H9 (cell line): ENCODE results near the gene TMEM201. TPM values are rescaled to one million over a fixed set of nuclear protein-coding genes. Genes with fewer than 3 reads are reported as not detected.

ENCODE experiments used
- DNase-seq: peaks from one replicate; pipeline ENCODE4 v3.0.0-alpha.2; 2017
- H2AFZ ChIP-seq: one replicate; pipeline ENCODE4 v1.6.1; 2013; ENCODE audit warnings: mild to moderate bottlenecking, low read length, control low read depth, moderate library complexity
- H2AK5ac ChIP-seq: 2 replicates; pipeline ENCODE4 v1.6.1; 2013; ENCODE audit warnings: low read length, control low read depth, mixed read lengths; ENCODE audit not compliant: insufficient read length
- H2BK120ac ChIP-seq: one replicate; pipeline ENCODE4 v1.6.1; 2013; ENCODE audit warnings: low read depth, mild to moderate bottlenecking, low read length, control low read depth, inconsistent platforms; ENCODE audit not compliant: poor library complexity, severe bottlenecking
- H2BK12ac ChIP-seq: 2 replicates; pipeline ENCODE4 v1.6.1; 2013; ENCODE audit warnings: low read length, control low read depth, mixed read lengths, low read depth; ENCODE audit not compliant: insufficient read length
- H2BK15ac ChIP-seq: 2 replicates; pipeline ENCODE4 v1.6.1; 2013; ENCODE audit warnings: low read depth, low read length, control low read depth
- H2BK20ac ChIP-seq: one replicate; pipeline ENCODE4 v1.6.1; 2013; ENCODE audit warnings: low read depth, mild to moderate bottlenecking, low read length, control low read depth, inconsistent platforms; ENCODE audit not compliant: poor library complexity, severe bottlenecking
- H2BK5ac ChIP-seq: 2 replicates; pipeline ENCODE4 v1.6.1; 2013; ENCODE audit warnings: low read length, control low read depth, mixed read lengths; ENCODE audit not compliant: insufficient read length
- H3K14ac ChIP-seq: 2 replicates; pipeline ENCODE4 v1.6.1; 2013; ENCODE audit warnings: low read length, control low read depth; ENCODE audit not compliant: insufficient read depth
- H3K18ac ChIP-seq: 2 replicates; pipeline ENCODE4 v1.6.1; 2013; ENCODE audit warnings: low read depth, mild to moderate bottlenecking, mixed read lengths, low read length, control low read depth; ENCODE audit not compliant: insufficient read length
- H3K23ac ChIP-seq: 2 replicates; pipeline ENCODE4 v1.6.1; 2013; ENCODE audit warnings: low read length, control low read depth, mixed read lengths, low read depth; ENCODE audit not compliant: insufficient read length
- H3K23me2 ChIP-seq: 2 replicates; pipeline ENCODE4 v1.6.1; 2013; ENCODE audit warnings: low read depth, mild to moderate bottlenecking, mixed read lengths, low read length, control low read depth; ENCODE audit not compliant: insufficient read length, poor library complexity, severe bottlenecking
- H3K27ac ChIP-seq: 2 replicates; pipeline ENCODE4 v1.5.1; 2013; ENCODE audit warnings: low read length, control low read depth, mixed read lengths, low read depth; ENCODE audit not compliant: insufficient read length
- H3K27me3 ChIP-seq: 2 replicates; pipeline ENCODE4 v1.6.1; 2013; ENCODE audit warnings: low read length, control low read depth, inconsistent platforms; ENCODE audit not compliant: insufficient read depth
- H3K4ac ChIP-seq: 2 replicates; pipeline ENCODE4 v1.6.1; 2013; ENCODE audit warnings: low read depth, mild to moderate bottlenecking, control low read depth, inconsistent platforms, low read length, moderate library complexity
- H3K4me1 ChIP-seq: 2 replicates; pipeline ENCODE4 v1.6.1; 2013; ENCODE audit warnings: low read length, control low read depth, inconsistent platforms; ENCODE audit not compliant: insufficient read depth
- H3K4me2 ChIP-seq: 2 replicates; pipeline ENCODE4 v1.6.1; 2013; ENCODE audit warnings: low read length, control low read depth, mixed read lengths; ENCODE audit not compliant: insufficient read length, insufficient read depth
- H3K56ac ChIP-seq: 2 replicates; pipeline ENCODE4 v1.6.1; 2013; ENCODE audit warnings: low read depth, mild to moderate bottlenecking, mixed read lengths, low read length, control low read depth; ENCODE audit not compliant: insufficient read length
- H3K79me1 ChIP-seq: 2 replicates; pipeline ENCODE4 v1.6.1; 2013; ENCODE audit warnings: low read depth, mild to moderate bottlenecking, moderate library complexity, low read length, control low read depth, inconsistent platforms; ENCODE audit not compliant: insufficient read depth, poor library complexity, severe bottlenecking
- H3K79me2 ChIP-seq: 2 replicates; pipeline ENCODE4 v1.6.1; 2013; ENCODE audit warnings: low read length, control low read depth, inconsistent platforms; ENCODE audit not compliant: insufficient read depth
- H3K9ac ChIP-seq: 2 replicates; pipeline ENCODE4 v1.6.1; 2013; ENCODE audit warnings: low read length, control low read depth, mixed read lengths; ENCODE audit not compliant: insufficient read length; ENCODE audit errors: extremely low read depth
- H3K9me3 ChIP-seq: one replicate; pipeline ENCODE4 v1.6.1; 2013; ENCODE audit warnings: low read depth, low read length, inconsistent platforms; ENCODE audit not compliant: control insufficient read depth
- H3T11ph ChIP-seq: one replicate; pipeline ENCODE4 v1.6.1; 2013; ENCODE audit warnings: mild to moderate bottlenecking, low read length, control low read depth, inconsistent platforms
- H4K20me1 ChIP-seq: one replicate; pipeline ENCODE4 v1.6.1; 2013; ENCODE audit not compliant: control insufficient read depth, insufficient read length, insufficient read depth
- H4K5ac ChIP-seq: 2 replicates; pipeline ENCODE4 v1.6.1; 2013; ENCODE audit warnings: low read depth, mild to moderate bottlenecking, mixed read lengths, low read length, control low read depth; ENCODE audit not compliant: insufficient read length
- H4K8ac ChIP-seq: replicated peaks from 2 replicates; pipeline ENCODE4 v1.6.1; 2013; ENCODE audit warnings: low read length, control low read depth, mixed read lengths, low read depth; ENCODE audit not compliant: insufficient read length
- H4K91ac ChIP-seq: 2 replicates; pipeline ENCODE4 v1.6.1; 2013; ENCODE audit warnings: low read depth, mild to moderate bottlenecking, moderate library complexity, mixed read lengths, low read length, control low read depth; ENCODE audit not compliant: insufficient read length
- H3K27ac Mint-ChIP-seq, 3 experiments: 2 replicates in 2 of 3; 3 replicates in 1 of 3; pipeline ENCODE4 v1.8.0; 2020 to 2021; ENCODE audit warnings: mixed read lengths in 3 of 3, mild to moderate bottlenecking in 1 of 3, moderate library complexity in 1 of 3
- H3K27me3 Mint-ChIP-seq: 2 replicates; pipeline ENCODE4 v1.8.0; 2021; ENCODE audit warnings: low read depth, mild to moderate bottlenecking, moderate library complexity, mixed read lengths
- H3K36me3 Mint-ChIP-seq, 3 experiments: 2 replicates in 2 of 3; 3 replicates in 1 of 3; pipeline ENCODE4 v1.8.0; 2020 to 2021; ENCODE audit warnings: low read depth in 3 of 3, mixed read lengths in 3 of 3; ENCODE audit not compliant: insufficient read depth in 1 of 3
- H3K4me1 Mint-ChIP-seq, 2 experiments: 2 replicates each; pipeline ENCODE4 v1.8.0; 2020; ENCODE audit warnings: mixed read lengths in 2 of 2
- H3K4me3 Mint-ChIP-seq, 2 experiments: 2 replicates in 1 of 2; 3 replicates in 1 of 2; pipeline ENCODE4 v1.8.0; 2020 to 2021; ENCODE audit warnings: mild to moderate bottlenecking in 2 of 2, mixed read lengths in 2 of 2, moderate library complexity in 1 of 2
- H3K9me3 Mint-ChIP-seq, 2 experiments: 2 replicates in 1 of 2; 3 replicates in 1 of 2; pipeline ENCODE4 v1.8.0; 2020; ENCODE audit warnings: mild to moderate bottlenecking in 2 of 2, mixed read lengths in 2 of 2, moderate library complexity in 1 of 2
- WGBS: extraction: QIAGEN DNeasy Blood & Tissue Kit; methylation state at CpG from one replicate; pipeline ENCODE4 v1.1.7; 2013; ENCODE audit warnings: missing lambda C conversion rate, low lambda C conversion rate, mixed read lengths; ENCODE audit not compliant: insufficient read length; ENCODE audit errors: extremely low coverage; 5-methylcytosine and 5-hydroxymethylcytosine counted together
- total RNA-seq: library from RNA; stranded (reverse); gene quantifications from 2 replicates; pipeline ENCODE4 v1.2.1, GENCODE V29; 2021
- TF ChIP-seq, protein P1 (sequence below): fragments of 200-600 bp; sonication (generic); conservative IDR thresholded peaks from 3 replicates; pipeline ENCODE4 v1.8.0; 2021; ENCODE audit warnings: antibody characterized with exemption, mild to moderate bottlenecking

Gene TMEM201
- total RNA-seq, 1 experiment from 2014 or later = 31.0 TPM

DNA sequence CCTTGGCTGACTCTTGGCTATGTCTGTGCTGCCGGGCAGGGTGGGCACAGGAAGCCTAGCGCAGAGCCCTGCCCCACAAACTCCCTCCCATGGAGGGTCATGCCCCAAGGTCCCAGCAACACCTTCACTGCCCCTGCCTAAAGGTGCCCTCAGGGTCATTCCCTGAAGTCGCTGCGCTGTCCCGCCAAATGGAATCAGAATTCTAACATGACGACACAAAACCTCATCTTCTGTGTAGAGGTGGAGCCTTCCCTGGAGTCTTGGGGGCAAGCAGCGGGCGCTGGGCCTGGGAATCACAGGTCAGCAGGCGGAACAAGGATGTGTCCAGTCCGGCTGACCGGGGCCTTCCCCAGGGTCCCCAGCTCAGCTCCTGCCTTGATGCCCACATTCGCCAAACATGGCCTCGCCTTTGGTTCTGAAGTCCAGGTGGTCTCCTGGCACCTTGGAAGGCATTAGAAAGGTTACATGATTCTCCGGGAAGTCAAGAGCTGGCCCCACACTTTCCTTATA lies 17.3 kb downstream of the TMEM201 start:
- H2BK15ac ChIP-seq = no peak overlapping the region
- H2AFZ ChIP-seq = no peak overlapping the region
- H3K36me3 Mint-ChIP-seq = peaks cover 9 to 47% (median 41%) of the 10 kb centered on the region in 3 experiments; a peak in 6 of 7 replicates
- TF ChIP-seq, protein P1, sequence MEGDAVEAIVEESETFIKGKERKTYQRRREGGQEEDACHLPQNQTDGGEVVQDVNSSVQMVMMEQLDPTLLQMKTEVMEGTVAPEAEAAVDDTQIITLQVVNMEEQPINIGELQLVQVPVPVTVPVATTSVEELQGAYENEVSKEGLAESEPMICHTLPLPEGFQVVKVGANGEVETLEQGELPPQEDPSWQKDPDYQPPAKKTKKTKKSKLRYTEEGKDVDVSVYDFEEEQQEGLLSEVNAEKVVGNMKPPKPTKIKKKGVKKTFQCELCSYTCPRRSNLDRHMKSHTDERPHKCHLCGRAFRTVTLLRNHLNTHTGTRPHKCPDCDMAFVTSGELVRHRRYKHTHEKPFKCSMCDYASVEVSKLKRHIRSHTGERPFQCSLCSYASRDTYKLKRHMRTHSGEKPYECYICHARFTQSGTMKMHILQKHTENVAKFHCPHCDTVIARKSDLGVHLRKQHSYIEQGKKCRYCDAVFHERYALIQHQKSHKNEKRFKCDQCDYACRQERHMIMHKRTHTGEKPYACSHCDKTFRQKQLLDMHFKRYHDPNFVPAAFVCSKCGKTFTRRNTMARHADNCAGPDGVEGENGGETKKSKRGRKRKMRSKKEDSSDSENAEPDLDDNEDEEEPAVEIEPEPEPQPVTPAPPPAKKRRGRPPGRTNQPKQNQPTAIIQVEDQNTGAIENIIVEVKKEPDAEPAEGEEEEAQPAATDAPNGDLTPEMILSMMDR = no peak
- no peak overlapping the region for H3K27ac ChIP-seq
- DNase-seq = no peak
- H2BK120ac ChIP-seq = no peak overlapping the region
- H3K4me2 ChIP-seq = no peak overlapping the region
- H3K18ac ChIP-seq = no peak overlapping the region
- no peak overlapping the region for H2AK5ac ChIP-seq
- no CpG with 5 or more reads among the region's 14 CpGs for WGBS
- H2BK5ac ChIP-seq = no peak overlapping the region
- H3K79me2 ChIP-seq = no peaks in the 10 kb centered on the region
- H4K20me1 ChIP-seq = no peaks in the 10 kb centered on the region
- H3K4me1 Mint-ChIP-seq = no peaks in the 10 kb centered on the region
- no peak overlapping the region for H3K56ac ChIP-seq
- no peak overlapping the region for H3K4ac ChIP-seq
- no peak overlapping the region for H4K8ac ChIP-seq
- no peak overlapping the region for H4K5ac ChIP-seq
- no peak overlapping the region for H3K9ac ChIP-seq
- H3K27ac Mint-ChIP-seq = 0 out of 7 replicates have a peak overlapping the region, but pooled peaks of 1 of the 3 experiments have one; percentile 18
- no peaks in the 10 kb centered on the region for H3K9me3 Mint-ChIP-seq
- H3K4me3 Mint-ChIP-seq = no peak overlapping the region
- H3T11ph ChIP-seq = no peak overlapping the region
- H2BK12ac ChIP-seq = no peak overlapping the region
- H3K9me3 ChIP-seq = no peaks in the 10 kb centered on the region
- H3K4me1 ChIP-seq = no peaks in the 10 kb centered on the region
- no peaks in the 10 kb centered on the region for H3K79me1 ChIP-seq
- no peaks in the 10 kb centered on the region for H3K27me3 ChIP-seq
- no peaks in the 10 kb centered on the region for H3K23me2 ChIP-seq
- H4K91ac ChIP-seq = no peak overlapping the region
- no peak overlapping the region for H3K23ac ChIP-seq
- no peak overlapping the region for H2BK20ac ChIP-seq
- no peaks in the 10 kb centered on the region for H3K27me3 Mint-ChIP-seq
- no peak overlapping the region for H3K14ac ChIP-seq
